Subcutaneous adipose tissue (tissue), 4 donors: Measurements from ENCODE around the gene CREB3L1. TPM values are rescaled to one million over a fixed set of nuclear protein-coding genes. Genes with fewer than 3 reads are reported as not detected.

Experiments
- CTCF ChIP-seq: fragments of 450-650 bp; IDR thresholded peaks from one replicate; pipeline ENCODE4 v1.5.1; 2016; ENCODE audit warnings: low read depth, mild to moderate bottlenecking, control low read depth, antibody characterized with exemption, moderate library complexity
- total RNA-seq, 4 donors: library from RNA; depleted of rRNA; stranded (reverse); fragments of >200 nt; gene quantifications; one replicate each; pipeline ENCODE4 v1.1.0, GENCODE V29; 2016

Gene CREB3L1
- total RNA-seq, 4 donors from 2014 or later = 0.44 to 4.9 (median 2.5) TPM

DNA sequence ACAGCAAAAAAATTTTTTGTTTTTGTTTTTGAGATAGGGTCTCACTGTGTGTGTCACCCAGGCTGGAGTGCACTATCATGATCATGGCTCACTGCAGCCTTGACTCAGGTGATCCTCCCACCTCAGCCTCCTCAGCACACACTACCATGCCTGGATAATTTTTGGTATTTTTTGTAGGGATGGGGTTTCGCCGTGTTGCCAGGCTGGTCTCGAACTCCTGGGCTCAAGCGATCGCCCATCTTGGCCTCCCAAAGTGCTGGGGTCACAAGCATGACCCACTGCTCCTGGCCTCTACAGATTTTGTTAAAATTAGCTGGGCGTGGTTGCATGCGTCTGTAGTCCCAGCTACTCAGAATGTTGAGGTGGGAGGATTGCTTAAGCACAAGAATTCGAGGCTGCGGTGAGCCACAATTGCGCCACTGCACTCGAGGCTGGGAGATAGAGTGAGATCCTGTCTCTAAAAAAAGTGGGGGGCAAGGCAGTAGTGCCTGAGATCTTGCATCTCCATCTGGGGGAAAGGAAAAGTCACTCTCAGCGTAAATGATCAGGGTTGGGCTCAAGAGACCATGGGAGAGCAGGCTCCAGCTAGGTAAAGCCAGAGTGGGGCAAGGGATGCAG is 59.2 kb downstream of the CREB3L1 start:
- no peak for TF ChIP-seq CTCF

DNA sequence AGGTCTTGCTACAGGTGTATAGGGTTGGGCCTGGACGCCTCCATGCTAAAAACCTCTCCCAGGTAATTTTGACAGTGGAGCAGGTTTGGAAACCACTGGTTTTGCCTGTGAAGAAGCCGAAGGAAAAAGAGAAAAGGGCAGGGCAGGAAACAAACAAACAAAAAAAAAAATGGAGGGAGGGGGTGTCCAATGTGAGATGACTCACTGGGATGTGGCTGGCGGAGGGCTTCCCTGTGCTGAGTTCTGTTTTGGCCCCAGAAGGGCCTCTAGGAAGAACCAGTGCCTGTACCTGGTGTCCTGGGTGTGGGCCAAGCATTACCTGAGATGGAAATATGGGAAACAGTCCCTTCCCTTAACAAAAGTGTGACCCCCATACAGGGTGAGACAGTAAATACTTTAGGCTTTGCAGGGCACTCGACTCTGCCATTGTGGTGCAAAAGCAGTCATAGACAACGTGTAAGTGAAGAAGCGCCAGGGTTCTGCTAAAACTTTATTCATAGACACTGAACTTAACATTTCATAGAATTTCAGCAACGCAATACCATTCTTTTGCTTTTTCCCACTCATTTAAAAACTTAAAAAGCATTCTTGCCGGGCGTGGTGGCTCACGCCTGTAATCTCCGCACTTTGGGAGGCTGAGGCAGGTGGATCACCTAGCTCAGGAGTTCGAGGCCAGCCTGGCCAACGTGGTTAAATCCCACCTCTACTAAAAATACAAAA is 60.3 kb downstream of the CREB3L1 start:
- no peak for TF ChIP-seq CTCF

DNA sequence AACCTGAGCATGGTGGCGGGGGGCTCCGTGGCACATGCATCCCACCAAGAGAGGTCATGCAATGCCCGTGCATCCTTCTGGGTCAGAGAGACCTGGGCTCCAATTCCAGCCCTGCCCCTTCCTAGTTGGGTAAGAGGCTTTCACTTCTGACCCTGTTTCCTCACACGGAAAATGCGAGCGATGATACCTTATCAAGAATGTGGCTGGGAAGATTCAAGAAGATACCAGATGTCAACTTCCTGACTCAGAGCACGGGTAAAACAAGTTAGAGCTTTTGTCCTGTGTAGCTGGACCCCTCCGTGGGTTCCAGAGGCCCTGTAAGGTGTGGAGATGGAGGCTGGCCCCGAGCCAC is 61.1 kb downstream of the CREB3L1 start:
- TF ChIP-seq CTCF = no peak

- TF ChIP-seq CTCF = no peak
Observed at GRCh38 chr11:46338988-46339666, 61.7 kb downstream of the CREB3L1 start.

GRCh38 chr11:46339816-46340215 is 62.4 kb downstream of the CREB3L1 start:
- no peak for TF ChIP-seq CTCF

GRCh38 chr11:46341454-46341853 is 64.0 kb downstream of the CREB3L1 start:
- TF ChIP-seq CTCF = no peak

DNA sequence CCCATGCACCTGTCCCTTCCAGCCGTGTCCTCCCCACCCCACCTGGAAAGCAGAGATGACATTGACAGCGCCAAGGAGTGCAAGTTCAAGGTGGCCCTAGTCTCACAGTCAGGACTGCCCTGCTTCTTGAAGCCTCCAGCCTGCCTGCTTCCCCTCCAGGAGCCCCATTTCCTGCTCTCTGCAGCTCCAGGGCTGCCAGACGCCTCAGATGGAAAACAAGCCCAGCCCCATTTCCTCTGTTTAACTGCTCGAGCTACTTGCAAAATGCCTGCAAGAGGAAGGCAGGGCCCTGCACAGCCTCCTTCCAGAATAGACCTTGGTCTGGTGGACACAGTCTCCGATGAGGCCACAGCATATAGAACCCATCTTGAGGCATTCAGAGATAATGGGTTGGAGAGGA is 64.8 kb downstream of the CREB3L1 start:
- no peak for TF ChIP-seq CTCF
